Peyer's patch (tissue), 4 donors: ENCODE data around the gene AGTR2. TPM values are rescaled to one million over a fixed set of nuclear protein-coding genes. Genes with fewer than 3 reads are reported as not detected.
"Not testable (repeated sequence)": the region's sequence is repeated elsewhere in the genome, so short reads cannot be mapped to it uniquely, and the experiment has no call there.

Experiments used
- DNase-seq, 3 donors: peaks; one replicate each; pipeline ENCODE4 v3.0.0-alpha.2; 2017 to 2019
- H3K27ac ChIP-seq, 4 donors: fragments of 200-600 bp; sonication (generic); one replicate each; pipeline ENCODE4 v1.5.1; 2016 to 2019
- H3K27me3 ChIP-seq, 2 donors: fragments of 200-600 bp; sonication (generic); one replicate each; pipeline ENCODE4 v1.5.1; 2019
- H3K36me3 ChIP-seq, 3 donors: fragments of 200-600 bp; sonication (generic); one replicate each; pipeline ENCODE4 v1.5.1; 2016 to 2019
- H3K4me1 ChIP-seq, 4 donors: fragments of 200-600 bp; sonication (generic); one replicate each; pipeline ENCODE4 v1.5.1; 2016 to 2019
- H3K4me3 ChIP-seq, 4 donors: fragments of 200-600 bp; sonication (generic); 1 replicate in 3 of 4; 2 replicates in 1 of 4; pipeline ENCODE4 v1.5.1; 2016 to 2019; ENCODE audit warnings: mild to moderate bottlenecking in 1 of 4
- H3K9me3 ChIP-seq, 4 donors: fragments of 200-600 bp; sonication (generic); one replicate each; pipeline ENCODE4 v1.5.1; 2016 to 2019; ENCODE audit warnings: mild to moderate bottlenecking in 1 of 4
- CTCF ChIP-seq, 6 experiments: fragments of 450-650 bp in 4 of 6; fragments of 200-600 bp in 2 of 6; sonication (generic) in 1 of 6; IDR thresholded peaks; one replicate each; pipeline ENCODE4 v1.5.1; 2017 to 2019; ENCODE audit warnings: antibody characterized with exemption in 6 of 6, mild to moderate bottlenecking in 3 of 6, moderate library complexity in 1 of 6
- POLR2A ChIP-seq, 2 donors: fragments of 450-650 bp; IDR thresholded peaks; one replicate each; pipeline ENCODE4 v1.5.1; 2017; ENCODE audit warnings: antibody characterized with exemption in 2 of 2, mild to moderate bottlenecking in 2 of 2, moderate library complexity in 2 of 2
- total RNA-seq, 4 donors: library from RNA; depleted of rRNA; stranded (reverse); fragments of >200 nt; gene quantifications; one replicate each; pipeline ENCODE4 v1.1.0, GENCODE V29; 2016

AGTR2 gene, protein sequence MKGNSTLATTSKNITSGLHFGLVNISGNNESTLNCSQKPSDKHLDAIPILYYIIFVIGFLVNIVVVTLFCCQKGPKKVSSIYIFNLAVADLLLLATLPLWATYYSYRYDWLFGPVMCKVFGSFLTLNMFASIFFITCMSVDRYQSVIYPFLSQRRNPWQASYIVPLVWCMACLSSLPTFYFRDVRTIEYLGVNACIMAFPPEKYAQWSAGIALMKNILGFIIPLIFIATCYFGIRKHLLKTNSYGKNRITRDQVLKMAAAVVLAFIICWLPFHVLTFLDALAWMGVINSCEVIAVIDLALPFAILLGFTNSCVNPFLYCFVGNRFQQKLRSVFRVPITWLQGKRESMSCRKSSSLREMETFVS
- total RNA-seq: not detected

- Histone ChIP-seq H3K27me3 (no peaks in the 10 kb centered on the region), H3K9me3 (no peaks in the 10 kb centered on the region), H3K27ac (no peak within 1 kb of the TSS), H3K36me3 (no peaks in the 10 kb centered on the region), H3K4me1 (no peaks in the 10 kb centered on the region), H3K4me3 (no peak within 1 kb of the TSS)
- no peak for DNase-seq
- TF ChIP-seq CTCF (IDR thresholded peaks at IDR 0.05) (no peak), POLR2A (IDR thresholded peaks at IDR 0.05) (no peak)
Measured at GRCh38 chrX:116170511-116170910, at the start of gene AGTR2. Gene AGTR2, plus strand, starts transcription at chrX:116170744. Its CDS starts 1,537 bp downstream, at chrX:116172281.

DNA sequence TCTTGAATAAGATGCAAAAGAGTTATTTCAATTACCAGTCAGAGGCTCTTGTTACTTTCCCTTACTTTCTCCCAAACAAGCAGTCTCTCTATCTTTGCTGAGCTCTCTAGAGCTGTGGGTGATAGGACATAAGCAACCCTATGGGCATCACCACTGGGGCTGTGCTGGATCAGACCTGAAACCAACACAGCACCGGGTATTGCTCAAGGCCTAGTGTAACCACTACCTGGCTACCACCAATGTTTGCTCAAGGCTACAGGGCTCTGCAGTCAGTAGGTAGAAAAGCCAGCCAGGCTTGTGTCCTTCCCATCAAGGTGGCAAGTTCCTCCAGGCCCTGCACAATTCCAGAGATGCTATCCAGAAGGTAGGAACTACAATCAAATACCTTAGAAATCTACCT lies 35.3 kb upstream of the AGTR2 start:
- Histone ChIP-seq H3K36me3 (no peaks in the 10 kb centered on the region), H3K27ac (no peak overlapping the region), H3K27me3 (no peaks in the 10 kb centered on the region), H3K9me3 (no peaks in the 10 kb centered on the region), H3K4me3 (no peak overlapping the region), H3K4me1 (no peaks in the 10 kb centered on the region)
- DNase-seq: no peak
- no peak for TF ChIP-seq POLR2A (IDR thresholded peaks at IDR 0.05)
- no peak for TF ChIP-seq CTCF (IDR thresholded peaks at IDR 0.05)

DNA sequence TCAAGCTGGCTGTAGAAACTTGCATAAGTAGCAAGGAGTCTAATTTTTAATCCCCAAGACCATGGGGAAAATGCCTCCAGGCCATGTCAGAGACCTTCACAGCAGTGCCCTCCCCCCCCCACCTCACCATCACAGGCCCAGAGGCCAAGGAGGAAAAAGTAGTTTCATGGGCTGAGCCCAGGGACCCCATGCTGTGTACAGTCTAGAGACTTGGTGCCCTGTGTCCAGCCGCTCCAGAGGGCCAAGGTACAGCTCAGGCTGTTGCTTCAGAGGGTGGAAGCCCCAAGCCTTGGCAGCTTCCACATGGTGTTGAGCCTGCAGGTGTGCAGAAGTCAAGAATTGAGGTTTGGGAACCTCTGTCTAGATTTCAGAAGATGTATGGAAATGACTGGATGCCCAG lies 29.3 kb upstream of the AGTR2 start:
- not testable (repeated sequence) for H3K27me3 ChIP-seq, H3K4me3 ChIP-seq, H3K36me3 ChIP-seq, H3K9me3 ChIP-seq, DNase-seq, H3K4me1 ChIP-seq, H3K27ac ChIP-seq

DNA sequence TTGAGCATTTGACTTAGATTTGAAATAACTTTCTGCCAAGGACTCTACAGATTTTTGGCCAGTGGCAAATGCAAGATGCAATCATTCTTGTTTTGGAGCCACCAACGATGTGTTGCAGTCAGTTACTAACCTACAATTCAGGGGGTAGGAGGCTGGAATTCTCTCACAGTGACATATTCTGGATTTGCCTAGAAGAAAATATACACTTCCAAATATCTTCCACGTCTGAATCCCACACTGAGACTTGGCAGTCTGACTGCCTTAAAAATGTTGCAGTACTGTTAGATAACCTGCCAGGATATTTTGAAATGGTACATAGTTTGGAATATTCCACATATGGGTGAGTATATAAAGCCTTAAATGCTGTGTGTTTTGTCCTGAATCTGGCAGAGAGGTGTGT lies 27.6 kb upstream of the AGTR2 start:
- H3K27me3 ChIP-seq: no peaks in the 10 kb centered on the region
- H3K27ac ChIP-seq: no peak overlapping the region
- no peaks in the 10 kb centered on the region for H3K9me3 ChIP-seq
- TF ChIP-seq CTCF (IDR thresholded peaks at IDR 0.05) (no peak), POLR2A (IDR thresholded peaks at IDR 0.05) (no peak)
- no peaks in the 10 kb centered on the region for H3K4me1 ChIP-seq
- no peak overlapping the region for H3K4me3 ChIP-seq
- no peaks in the 10 kb centered on the region for H3K36me3 ChIP-seq
- DNase-seq: no peak

GRCh38 chrX:116172976-116173375 lies 2.4 kb downstream of the AGTR2 start:
- Histone ChIP-seq H3K4me3 (no peak overlapping the region), H3K4me1 (no peaks in the 10 kb centered on the region), H3K36me3 (no peaks in the 10 kb centered on the region), H3K27me3 (no peaks in the 10 kb centered on the region), H3K9me3 (no peaks in the 10 kb centered on the region), H3K27ac (no peak overlapping the region)
- TF ChIP-seq POLR2A (IDR thresholded peaks at IDR 0.05): no peak
- TF ChIP-seq CTCF (IDR thresholded peaks at IDR 0.05): no peak
- DNase-seq: no peak

GRCh38 chrX:116181300-116181699 lies 10.8 kb downstream of the AGTR2 start:
- no peaks in the 10 kb centered on the region for H3K36me3 ChIP-seq
- H3K27ac ChIP-seq: no peak overlapping the region
- H3K4me1 ChIP-seq: no peaks in the 10 kb centered on the region
- TF ChIP-seq CTCF (IDR thresholded peaks at IDR 0.05) (no peak), POLR2A (IDR thresholded peaks at IDR 0.05) (no peak)
- no peak for DNase-seq
- H3K9me3 ChIP-seq: no peaks in the 10 kb centered on the region
- no peaks in the 10 kb centered on the region for H3K27me3 ChIP-seq
- H3K4me3 ChIP-seq: no peak overlapping the region
